ENCODE measurements around the gene EZR. TPM values are rescaled to one million over a fixed set of nuclear protein-coding genes. Genes with fewer than 3 reads are reported as not detected.

Gene EZR
- total and polyA plus RNA-seq, 2 of the 8 experiments (the other 6 are each of a cell fraction or from before 2014, with no cell fraction given) = 122 to 286 TPM

DNA sequence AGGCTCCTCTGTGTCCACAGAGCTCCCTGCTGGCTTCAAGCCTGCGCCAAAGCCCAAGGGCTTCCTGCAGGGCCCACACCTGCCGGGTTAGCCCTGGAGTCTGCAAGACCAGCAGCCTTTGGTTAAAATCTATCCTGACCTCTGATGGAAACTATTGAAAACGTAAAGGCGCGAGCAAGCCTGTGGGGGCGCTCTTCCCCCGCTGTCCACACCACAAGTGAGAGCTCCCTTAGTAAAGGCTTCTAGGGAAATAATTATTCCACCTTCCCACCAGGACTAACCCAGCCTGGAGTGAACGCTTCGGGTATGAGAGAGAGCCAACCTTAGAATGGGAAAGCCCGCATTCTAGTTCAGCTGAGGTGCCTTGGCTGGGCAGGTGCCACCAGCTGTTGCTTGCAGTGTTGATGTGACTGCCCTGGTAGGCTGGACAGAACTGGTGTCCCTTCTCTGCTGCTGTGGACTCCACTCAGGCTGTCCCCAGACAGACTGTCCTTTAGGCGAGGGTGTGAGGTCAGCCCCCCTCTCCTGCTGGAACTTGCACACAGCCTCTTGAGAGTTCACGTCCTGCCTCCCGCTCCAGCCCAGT, 100.6 kb downstream of the EZR start (continued):
- TF ChIP-seq EP300 (IDR thresholded peaks at IDR 0.05; ENCODE audit: borderline replicate concordance in 1 of 2, low read depth in 2 of 2, low read length in 2 of 2) = no peak; a peak in 1 of 3 replicates
- 0 out of 2 replicates have a peak, but pooled peaks have one; percentile 13 for TF ChIP-seq POU5F1 (IDR thresholded peaks at IDR 0.05; ENCODE audit: low read depth, low read length)
- TF ChIP-seq CHD2 (IDR thresholded peaks at IDR 0.05; ENCODE audit: low read length) = no peak
- peak; percentile 95 for TF ChIP-seq RAD21 (IDR thresholded peaks at IDR 0.05 in 1 of 2, conservative IDR thresholded peaks at IDR 0.05 in 1 of 2; ENCODE audit: low read depth in 2 of 2, low read length in 2 of 2)
- TF ChIP-seq TAF1 (IDR thresholded peaks at IDR 0.05; ENCODE audit: low read depth, low read length) = no peak
- no peak for TF ChIP-seq CHD1 (IDR thresholded peaks at IDR 0.05; ENCODE audit: low read depth, low read length)
- TF ChIP-seq ZNF274 (IDR thresholded peaks at IDR 0.05; ENCODE audit: borderline replicate concordance, extremely low read depth, low read length) = no peak
- TF ChIP-seq, protein P1, sequence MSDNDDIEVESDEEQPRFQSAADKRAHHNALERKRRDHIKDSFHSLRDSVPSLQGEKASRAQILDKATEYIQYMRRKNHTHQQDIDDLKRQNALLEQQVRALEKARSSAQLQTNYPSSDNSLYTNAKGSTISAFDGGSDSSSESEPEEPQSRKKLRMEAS (IDR thresholded peaks at IDR 0.05) = no peak
